K562 (cell line): ENCODE data around the gene IQUB. TPM values are rescaled to one million over a fixed set of nuclear protein-coding genes. Genes with fewer than 3 reads are reported as not detected.
"Not testable (repeated sequence)": the region's sequence is repeated elsewhere in the genome, so short reads cannot be mapped to it uniquely, and the experiment has no call there.

Source experiments
- ARID1B ChIP-seq: fragments of 450-650 bp; IDR thresholded peaks from 2 replicates; pipeline ENCODE4 v1.6.1; 2016; ENCODE audit warnings: antibody characterized with exemption, mild to moderate bottlenecking, inconsistent platforms
- ATF1 ChIP-seq, 2 experiments: fragments of 450-650 bp in 1 of 2; IDR thresholded peaks; 2 replicates each; pipeline ENCODE4 v1.6.1; 2016; ENCODE audit warnings: missing compliant biosample characterization in 1 of 2, missing genetic modification characterization in 1 of 2
- MEIS2 ChIP-seq: fragments of 450-650 bp; IDR thresholded peaks from 2 replicates; pipeline ENCODE4 v1.6.1; 2014; ENCODE audit warnings: mild to moderate bottlenecking; ENCODE audit not compliant: partially characterized antibody
- MGA ChIP-seq: fragments of 450-650 bp; IDR thresholded peaks from 2 replicates; pipeline ENCODE4 v1.6.1; 2016; ENCODE audit warnings: mild to moderate bottlenecking, moderate library complexity
- MNT ChIP-seq, 2 experiments: fragments of 450-650 bp; conservative IDR thresholded peaks; 2 replicates each; pipeline ENCODE4 v1.6.1; 2017; ENCODE audit warnings: mild to moderate bottlenecking in 2 of 2, moderate library complexity in 2 of 2
- PBX2 ChIP-seq, 2 experiments: IDR thresholded peaks in 1 of 2; conservative IDR thresholded peaks in 1 of 2; 2 replicates each; pipeline ENCODE4 v1.6.1; 2016; ENCODE audit warnings: low read depth in 2 of 2, mild to moderate bottlenecking in 1 of 2, missing compliant biosample characterization in 1 of 2, missing genetic modification characterization in 1 of 2, moderate library complexity in 1 of 2
- POLR2G ChIP-seq: fragments of 200-400 bp; formaldehyde crosslinking; IDR thresholded peaks from 2 replicates; pipeline ENCODE4 v1.6.1; 2017; ENCODE audit warnings: low read depth, mild to moderate bottlenecking, antibody characterized with exemption, low read length, moderate library complexity
- RB1 ChIP-seq: fragments of 450-650 bp; IDR thresholded peaks from 2 replicates; pipeline ENCODE4 v1.6.1; 2017; ENCODE audit warnings: low read depth, mild to moderate bottlenecking
- TOE1 ChIP-seq, 2 experiments: fragments of 450-650 bp in 1 of 2; sonication (generic) in 1 of 2; formaldehyde crosslinking in 1 of 2; IDR thresholded peaks; 2 replicates each; pipeline versions ENCODE4 v1.7.1 to v1.8.0; 2016 to 2022; ENCODE audit warnings: borderline replicate concordance in 2 of 2, mild to moderate bottlenecking in 2 of 2, antibody characterized with exemption in 1 of 2, inconsistent platforms in 1 of 2, low read depth in 1 of 2, missing genetic modification reagents in 1 of 2, moderate library complexity in 1 of 2
- polyA plus RNA-seq, 8 experiments: library from polyadenylated mRNA; depleted of rRNA in 4 of 8; stranded (reverse) in 5 of 8; unstranded in 3 of 8; fragments of >200 nt; fragmentation: Nextera tagmentation in 2 of 8; fragmentation: Illumina TruSeq in 1 of 8; extraction: Ambion mirVana in 2 of 8; extraction: Trizol in 1 of 8; gene quantifications; 2 replicates each; pipeline versions ENCODE4 v1.2.1 to v1.2.3, GENCODE V29; 2011 to 2014; ENCODE audit warnings: inconsistent platforms in 1 of 8, missing spikeins in 1 of 8
- total RNA-seq, 7 experiments: library from RNA; depleted of rRNA in 6 of 7; stranded (reverse); fragments of >200 nt in 6 of 7; fragmentation: Illumina TruSeq in 2 of 7; extraction: Trizol in 2 of 7; gene quantifications; 2 replicates each; pipeline versions ENCODE4 v1.2.1 to v1.2.3, GENCODE V29; 2011 to 2021; ENCODE audit warnings: low replicate concordance in 1 of 7

Gene IQUB
- total and polyA plus RNA-seq, 9 of the 15 experiments (the other 6 are each of a cell fraction or from before 2014, with no cell fraction given), result 0.62 to 2.6 (median 1.4) TPM

GRCh38 chr7:123527712-123528225, 6.6 kb downstream of the IQUB start (continued):
- TF ChIP-seq MGA (peak; percentile 48), RB1 (peak; percentile 59; the same call in 1 of the 2 replicates), POLR2G (peak; percentile 50), TOE1 (IDR thresholded peaks at IDR 0.05; ENCODE audit: borderline replicate concordance) (0 out of 2 replicates have a peak, but pooled peaks have one; percentile 21), ARID1B (peak; percentile 27; the same call in 1 of the 2 replicates), MNT (conservative IDR thresholded peaks at IDR 0.05) (peak in 1 of 2 experiments; percentile 65; a peak in 1 of 4 replicates), ATF1 (tag; IDR thresholded peaks at IDR 0.05) (0 out of 2 replicates have a peak, but pooled peaks have one; percentile 21), PBX2 (tag; conservative IDR thresholded peaks at IDR 0.05; ENCODE audit: low read depth) (peak; percentile 28; the same call in 1 of the 2 replicates), MEIS2 (peak; percentile 64)
- TF ChIP-seq TOE1 (CRISPR knock-in tag; IDR thresholded peaks at IDR 0.05; ENCODE audit: borderline replicate concordance, low read depth); ATF1 (CRISPR knock-in tag; IDR thresholded peaks at IDR 0.05); PBX2 (CRISPR knock-in tag; IDR thresholded peaks at IDR 0.05; ENCODE audit: low read depth): not testable (repeated sequence)
